ENCODE results near the gene PTPRN2.

GRCh38 chr7:158140538-158141220 is 446.9 kb downstream of the PTPRN2 start:
- TF ChIP-seq CTCF (conservative IDR thresholded peaks at IDR 0.05; ENCODE audit: low read depth, low read length) (no peak), EZH2 (IDR thresholded peaks at IDR 0.05; ENCODE audit: borderline replicate concordance, low read depth, low read length, poor library complexity, severe bottlenecking) (no peak)

Data from A673 (cell line).